ENCODE data around the gene SLC9A8.

- TF ChIP-seq CTCF (IDR thresholded peaks at IDR 0.05) (no peak), POLR2A (IDR thresholded peaks at IDR 0.05) (no peak)
These were observed 12.9 kb upstream of the SLC9A8 start for GRCh38 chr20:49799698-49800097.

All from adrenal gland (tissue), 5 donors.